Omental fat pad (tissue), 4 donors: ENCODE data around the gene GHRH. TPM values are rescaled to one million over a fixed set of nuclear protein-coding genes. Genes with fewer than 3 reads are reported as not detected.

Experiments
- ATAC-seq: fragments of 150-250 bp; one replicate; pipeline ENCODE4 v1.9.1; 2016; ENCODE audit warnings: mild to moderate bottlenecking, moderate library complexity; ENCODE audit not compliant: low FRiP score
- DNase-seq: peaks from one replicate; pipeline ENCODE4 v3.0.0-alpha.2; 2019; ENCODE audit warnings: low spot score
- total RNA-seq, 4 donors: library from RNA; depleted of rRNA; stranded (reverse); fragments of >200 nt; gene quantifications; one replicate each; pipeline ENCODE4 v1.1.0, GENCODE V29; 2016
- TF ChIP-seq, protein P1 (sequence below), 3 donors: fragments of 450-650 bp; IDR thresholded peaks; one replicate each; pipeline ENCODE4 v1.5.1; 2016 to 2017; ENCODE audit warnings: antibody characterized with exemption in 3 of 3, mild to moderate bottlenecking in 3 of 3, moderate library complexity in 2 of 3

GHRH gene
- total RNA-seq, 4 donors from 2014 or later, result not detected

DNA sequence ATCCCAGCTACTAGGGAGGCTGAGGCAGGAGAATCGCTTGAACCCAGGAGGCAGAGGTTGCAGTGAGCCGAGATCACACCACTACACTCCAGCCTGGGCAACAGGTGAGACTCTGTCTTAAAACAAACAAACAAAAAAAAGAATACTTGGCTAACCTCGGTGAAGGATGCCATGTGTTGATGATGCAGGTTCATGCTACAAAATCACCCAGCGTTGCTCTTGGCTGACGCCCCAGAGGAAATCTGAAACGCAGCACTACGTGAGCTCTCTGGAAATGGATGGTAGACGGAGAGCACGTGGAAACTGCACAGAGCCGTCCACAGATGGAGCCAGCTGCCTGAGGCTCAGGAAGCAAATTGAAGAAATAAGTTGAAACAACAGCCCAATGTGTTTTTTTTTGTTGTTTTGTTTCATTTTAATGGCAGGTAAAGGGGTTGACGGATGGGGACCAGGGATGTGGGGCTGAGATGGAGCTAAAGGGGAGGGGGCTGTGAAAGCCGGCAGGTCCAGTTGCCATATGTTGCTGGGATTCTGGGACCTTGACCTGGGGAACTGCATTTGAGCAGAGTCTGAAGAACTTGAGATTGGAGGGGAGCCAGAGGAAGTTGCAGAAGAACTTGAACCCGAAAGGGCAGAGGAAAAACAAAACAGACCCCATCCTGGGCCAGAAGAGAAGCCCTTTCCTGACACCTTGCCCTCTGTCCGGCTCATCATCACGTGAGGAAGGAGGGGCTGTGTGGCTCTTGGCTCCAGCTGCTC lies 15.1 kb upstream of the GHRH start:
- ATAC-seq, result peak; percentile 75

GRCh38 chr20:37274851-37275524 lies 13.4 kb upstream of the GHRH start:
- TF ChIP-seq, protein P1, sequence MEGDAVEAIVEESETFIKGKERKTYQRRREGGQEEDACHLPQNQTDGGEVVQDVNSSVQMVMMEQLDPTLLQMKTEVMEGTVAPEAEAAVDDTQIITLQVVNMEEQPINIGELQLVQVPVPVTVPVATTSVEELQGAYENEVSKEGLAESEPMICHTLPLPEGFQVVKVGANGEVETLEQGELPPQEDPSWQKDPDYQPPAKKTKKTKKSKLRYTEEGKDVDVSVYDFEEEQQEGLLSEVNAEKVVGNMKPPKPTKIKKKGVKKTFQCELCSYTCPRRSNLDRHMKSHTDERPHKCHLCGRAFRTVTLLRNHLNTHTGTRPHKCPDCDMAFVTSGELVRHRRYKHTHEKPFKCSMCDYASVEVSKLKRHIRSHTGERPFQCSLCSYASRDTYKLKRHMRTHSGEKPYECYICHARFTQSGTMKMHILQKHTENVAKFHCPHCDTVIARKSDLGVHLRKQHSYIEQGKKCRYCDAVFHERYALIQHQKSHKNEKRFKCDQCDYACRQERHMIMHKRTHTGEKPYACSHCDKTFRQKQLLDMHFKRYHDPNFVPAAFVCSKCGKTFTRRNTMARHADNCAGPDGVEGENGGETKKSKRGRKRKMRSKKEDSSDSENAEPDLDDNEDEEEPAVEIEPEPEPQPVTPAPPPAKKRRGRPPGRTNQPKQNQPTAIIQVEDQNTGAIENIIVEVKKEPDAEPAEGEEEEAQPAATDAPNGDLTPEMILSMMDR (IDR thresholded peaks at IDR 0.05), result no peak
- ATAC-seq (no peak), DNase-seq (no peak)

More for the DNA sequence above, 15.1 kb upstream of the GHRH start:
- no peak for DNase-seq
- TF ChIP-seq, protein P1 (IDR thresholded peaks at IDR 0.05), result no peak

- ATAC-seq (no peak), DNase-seq (no peak)
- TF ChIP-seq, protein P1 (IDR thresholded peaks at IDR 0.05), result no peak
Observed at GRCh38 chr20:37273988-37274387, 12.4 kb upstream of the GHRH start.

- ATAC-seq (no peak), DNase-seq (no peak)
- TF ChIP-seq, protein P1 (IDR thresholded peaks at IDR 0.05), result no peak
Observed at GRCh38 chr20:37271421-37271768, 9.8 kb upstream of the GHRH start.

DNA sequence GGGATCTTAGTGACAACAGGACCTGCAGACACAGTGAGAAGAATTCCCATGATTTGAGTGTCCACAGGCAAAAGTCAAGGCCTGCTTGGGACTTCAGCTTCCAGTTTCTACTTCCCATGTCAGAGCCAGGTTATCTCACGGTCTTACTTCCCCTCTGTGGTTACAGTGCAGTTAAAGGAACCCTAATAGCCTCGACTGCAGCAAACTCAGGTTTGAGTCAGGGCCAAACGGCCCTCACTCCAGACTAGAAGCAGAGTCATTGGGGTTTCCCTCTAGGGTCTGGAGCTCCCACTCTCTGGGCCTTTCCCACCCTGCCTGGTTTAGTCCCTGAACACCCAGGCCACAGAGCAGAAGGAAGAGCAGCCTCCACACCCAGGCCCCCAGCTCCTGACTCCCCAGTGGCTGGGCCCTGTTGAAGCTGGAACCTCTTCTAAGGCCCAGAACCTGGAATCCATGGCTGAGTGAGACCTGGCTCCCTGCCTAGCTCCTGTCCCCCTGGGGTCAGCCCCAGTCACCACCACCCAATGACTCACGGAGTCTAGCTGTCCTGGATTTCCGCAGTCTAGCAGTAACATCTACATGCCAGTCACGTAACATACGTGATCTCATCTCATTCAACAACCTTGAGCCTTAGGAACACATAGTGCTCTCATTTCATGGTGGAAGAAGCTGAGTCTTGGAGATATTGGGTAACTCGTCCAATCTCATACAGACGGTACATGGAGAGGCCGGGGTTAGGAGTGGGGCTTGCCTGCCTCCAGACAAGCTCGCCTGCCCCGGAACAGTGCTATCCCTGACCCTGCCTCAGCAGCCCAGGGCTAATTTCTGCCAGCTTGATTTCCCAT lies 9.2 kb upstream of the GHRH start:
- TF ChIP-seq, protein P1 (IDR thresholded peaks at IDR 0.05), result no peak
- DNase-seq, result no peak
- ATAC-seq, result peak; percentile 27

DNA sequence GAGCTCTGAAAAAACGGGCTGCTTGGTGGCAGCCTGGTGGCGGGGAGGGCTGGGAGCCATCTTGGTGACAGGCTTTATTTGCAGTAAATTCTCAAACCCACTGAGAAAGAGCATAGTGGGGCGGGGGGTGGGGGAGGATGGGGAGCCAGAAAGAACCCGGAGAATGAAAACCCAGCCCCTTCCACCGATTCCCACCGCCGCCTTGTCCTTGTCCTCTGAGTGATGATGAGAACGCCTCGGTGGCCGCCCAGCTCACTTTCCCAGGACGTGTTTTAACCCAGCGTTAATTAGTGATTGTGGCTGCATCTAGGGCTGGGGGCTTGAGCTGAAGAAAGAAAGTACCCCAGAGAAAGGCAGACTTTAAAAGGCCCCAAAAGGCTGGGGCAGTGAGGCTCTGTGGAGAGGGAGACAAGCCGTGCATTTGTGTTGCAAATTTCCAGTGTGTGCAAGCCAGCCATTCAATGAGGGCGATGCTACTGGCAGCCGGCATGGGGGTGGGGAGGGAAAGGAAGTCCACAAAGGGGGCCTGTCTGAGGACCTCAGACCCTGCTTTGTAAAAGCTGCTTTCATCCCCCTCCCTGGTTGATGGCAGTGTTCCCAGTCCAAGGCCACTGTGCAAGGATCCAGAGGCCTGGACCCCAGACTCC lies 6.2 kb upstream of the GHRH start:
- DNase-seq (no peak), ATAC-seq (no peak)
- TF ChIP-seq, protein P1 (IDR thresholded peaks at IDR 0.05), result no peak
